Measurements from ENCODE around the gene PXYLP1. TPM values are rescaled to one million over a fixed set of nuclear protein-coding genes. Genes with fewer than 3 reads are reported as not detected.

Gene PXYLP1
- total RNA-seq (2022) (13.1 and 16.3 TPM in 2 replicates), Bru-seq, nascent RNA (percentile 52 among the genes with signal in this experiment), BruChase-seq, experiment 1, labeled RNA remaining after a 6-hour chase (percentile 51 among the genes with signal in this experiment), BruChase-seq, experiment 2, labeled RNA remaining after a 2-hour chase (percentile 53 among the genes with signal in this experiment)
- long read RNA-seq, transcript PXYLP1-201 (6 exons, 3,281 nt): major isoform, 5 of 13 reads
- long read RNA-seq, partial matches to known transcripts: 4 of 13 reads
- long read RNA-seq, other reads (novel, unspliced or antisense): 1 of 13 reads

DNA sequence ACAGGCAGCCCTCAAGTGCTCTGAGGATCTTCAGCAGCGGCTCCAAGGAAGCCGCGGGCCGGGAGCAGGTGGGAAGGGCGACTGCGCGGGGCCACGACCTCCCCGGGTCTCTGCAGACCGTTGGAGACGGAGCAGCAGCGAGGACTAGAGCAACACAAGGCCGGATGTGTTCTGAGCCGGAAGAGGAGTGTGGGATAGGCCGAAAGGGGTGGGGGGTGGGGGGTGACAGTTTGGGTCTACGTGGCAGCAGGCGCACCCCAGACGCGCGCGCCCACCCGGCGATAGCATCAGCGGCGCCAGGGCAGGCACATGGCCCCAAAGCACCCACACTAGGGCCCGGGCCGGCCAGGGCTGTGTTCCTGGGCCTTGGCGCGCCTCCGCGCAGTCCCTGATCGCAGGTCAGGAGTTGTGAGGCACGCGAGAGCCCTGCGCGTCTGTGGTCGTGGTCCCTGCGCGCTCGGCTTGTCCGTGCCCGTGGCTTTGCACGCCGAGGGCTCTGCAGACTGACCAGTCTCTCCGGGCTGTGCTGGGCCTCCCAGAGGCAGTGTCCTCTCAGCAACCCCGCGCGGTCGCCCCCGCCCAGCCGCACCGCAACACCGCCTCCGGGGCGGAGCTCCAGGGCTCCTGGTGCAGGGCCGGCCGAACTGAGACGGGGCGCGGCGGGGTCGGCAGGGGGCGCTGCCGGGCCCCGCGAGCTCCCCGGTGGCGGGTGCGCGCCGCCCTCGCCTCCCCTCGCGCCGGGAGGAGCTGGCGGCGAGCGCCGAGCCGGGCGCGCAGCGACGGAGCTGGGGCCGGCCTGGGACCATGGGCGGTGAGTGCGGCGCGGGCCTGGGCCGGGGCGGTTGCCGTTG lies at the start of gene PXYLP1:
Gene PXYLP1 (plus strand): TSS at position 725 of the 851 bp plus-strand sequence. CDS start 28,351 bp downstream, outside the sequence.
- H3K27ac Mint-ChIP-seq (ENCODE audit: unreplicated experiment): peak within 1 kb of the TSS; percentile 32
- intact Hi-C loops (cut with micrococcal nuclease; ENCODE audit: unreplicated experiment): loop anchor here (1.0 kb wide), 1 partner anchor 48 kb away; no protein-coding TSS in a partner anchor
- H3K27me3 Mint-ChIP-seq (ENCODE audit: unreplicated experiment): peaks cover 32% of the 10 kb centered on the region
- TF ChIP-seq CTCF (IDR thresholded peaks at IDR 0.05; ENCODE audit: unreplicated experiment): peak; percentile 76
- CTCF ChIA-PET: interaction anchor here (0.6 to 2.2 kb wide), 20 partner anchors 11 to 320 kb away, joined by 3 to 19 read pairs (median 4); no protein-coding TSS in a partner anchor
- peaks cover 36% of the 10 kb centered on the region for H3K4me1 Mint-ChIP-seq (ENCODE audit: low read depth, unreplicated experiment)
- BruUV-seq (replicated peaks): no TSS peak
- H3K36me3 Mint-ChIP-seq (ENCODE audit: insufficient read depth, unreplicated experiment): peaks cover 25% of the 10 kb centered on the region
- no peaks in the 10 kb centered on the region for H3K9me3 Mint-ChIP-seq (ENCODE audit: low read depth, unreplicated experiment)
- peak within 1 kb of the TSS; percentile 82 for H3K4me3 Mint-ChIP-seq (ENCODE audit: low read depth, unreplicated experiment)
- peak; percentile 99 for DNase-seq

DNA sequence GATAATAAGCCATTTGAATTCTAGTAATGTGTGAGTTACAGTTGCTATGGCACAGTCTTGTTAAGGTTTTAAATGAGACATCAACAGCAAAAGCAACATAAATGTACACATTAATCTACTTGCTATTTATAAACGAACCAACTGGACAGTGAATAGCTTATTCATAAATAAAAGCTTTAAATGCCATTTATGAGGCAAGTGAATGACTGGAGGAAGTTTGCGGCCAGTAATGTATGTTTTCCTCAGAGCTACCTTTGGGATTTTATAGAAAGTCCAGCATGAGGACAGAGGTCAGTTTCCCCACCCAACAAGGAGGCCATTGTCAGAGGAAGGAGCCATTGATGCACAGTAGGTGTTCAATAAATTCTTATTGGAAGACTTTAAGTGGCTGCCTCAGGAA lies 48.0 kb upstream of the PXYLP1 start:
- Mint-ChIP-seq H3K4me1 (ENCODE audit: low read depth, unreplicated experiment) (no peaks in the 10 kb centered on the region), H3K27ac (ENCODE audit: unreplicated experiment) (no peak overlapping the region), H3K27me3 (ENCODE audit: unreplicated experiment) (peaks cover 77% of the 10 kb centered on the region), H3K36me3 (ENCODE audit: insufficient read depth, unreplicated experiment) (no peaks in the 10 kb centered on the region), H3K4me3 (ENCODE audit: low read depth, unreplicated experiment) (no peak overlapping the region), H3K9me3 (ENCODE audit: low read depth, unreplicated experiment) (no peaks in the 10 kb centered on the region)
- intact Hi-C loops (cut with micrococcal nuclease; ENCODE audit: unreplicated experiment): no loop called here
- DNase-seq: no peak
- TF ChIP-seq CTCF (IDR thresholded peaks at IDR 0.05; ENCODE audit: unreplicated experiment): no peak
- CTCF ChIA-PET: interaction anchor here (1.3 kb wide), 1 partner anchor 9 kb away, joined by 5 read pairs; no protein-coding TSS in a partner anchor
- BruUV-seq (replicated peaks): no TSS peak

DNA sequence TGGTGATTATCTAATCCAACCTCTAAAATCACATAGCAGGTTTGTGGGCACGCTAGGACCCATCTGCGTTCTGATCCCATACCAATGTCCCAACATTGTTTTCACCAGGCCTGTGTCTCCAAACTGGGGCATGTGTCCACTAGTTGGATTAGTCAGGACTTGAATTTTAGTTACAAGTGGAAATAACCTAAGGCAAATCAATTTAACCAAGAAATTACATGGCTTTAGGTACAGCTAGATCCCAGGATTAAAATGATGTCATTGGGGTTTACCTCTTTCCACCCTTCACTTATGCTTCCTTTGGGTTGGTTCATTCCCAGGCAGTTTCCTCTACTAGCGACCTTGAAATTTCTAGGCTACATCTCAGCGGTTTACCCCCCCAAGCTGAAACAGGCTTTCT lies 47.2 kb upstream of the PXYLP1 start:
- Mint-ChIP-seq H3K27me3 (ENCODE audit: unreplicated experiment) (peaks cover 80% of the 10 kb centered on the region), H3K4me1 (ENCODE audit: low read depth, unreplicated experiment) (no peaks in the 10 kb centered on the region), H3K36me3 (ENCODE audit: insufficient read depth, unreplicated experiment) (no peaks in the 10 kb centered on the region), H3K9me3 (ENCODE audit: low read depth, unreplicated experiment) (no peaks in the 10 kb centered on the region), H3K4me3 (ENCODE audit: low read depth, unreplicated experiment) (no peak overlapping the region), H3K27ac (ENCODE audit: unreplicated experiment) (no peak overlapping the region)
- intact Hi-C loops (cut with micrococcal nuclease; ENCODE audit: unreplicated experiment): no loop called here
- BruUV-seq (replicated peaks): no TSS peak
- TF ChIP-seq CTCF (IDR thresholded peaks at IDR 0.05; ENCODE audit: unreplicated experiment): no peak
- DNase-seq: no peak
- CTCF ChIA-PET: interaction anchor here (0.7 to 1.3 kb wide), 2 partner anchors 8 to 1750 kb away, joined by 5 read pairs; no protein-coding TSS in a partner anchor

DNA sequence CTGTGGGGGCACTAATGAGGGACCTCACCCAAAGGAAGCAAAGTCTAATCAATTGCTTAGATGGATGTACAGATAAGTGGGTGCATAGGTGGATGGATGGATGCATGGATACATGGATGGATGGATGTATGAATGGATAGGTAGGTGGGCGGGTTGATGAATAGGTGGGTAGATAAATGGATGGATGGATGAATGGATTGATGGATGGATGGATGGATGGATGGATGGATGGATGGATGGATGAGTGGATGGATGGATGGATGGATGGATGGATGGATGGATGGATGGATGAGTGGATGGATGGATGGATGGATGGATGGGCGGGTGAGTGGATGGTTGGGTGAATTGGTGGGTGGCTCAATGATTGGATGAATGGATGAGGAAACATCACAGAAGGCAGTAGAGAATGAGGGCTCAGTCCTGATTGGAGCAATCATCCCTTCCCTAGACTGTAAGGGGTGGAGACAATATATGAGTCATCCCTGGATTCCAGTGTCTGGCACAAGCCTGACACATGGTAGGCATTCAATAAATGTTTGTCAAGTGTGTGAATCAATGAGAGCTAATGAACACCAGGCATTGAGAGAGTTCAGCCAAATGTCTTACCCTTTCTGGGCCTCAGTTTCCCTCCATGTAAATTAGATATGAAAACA lies 40.4 kb upstream of the PXYLP1 start:
- CTCF ChIA-PET: interaction anchor here (0.7 to 1.8 kb wide), 8 partner anchors 7 to 183 kb away, joined by 3 to 7 read pairs (median 4); partner anchors contain the start of gene PXYLP1
- Mint-ChIP-seq H3K9me3 (ENCODE audit: low read depth, unreplicated experiment) (no peaks in the 10 kb centered on the region), H3K27ac (ENCODE audit: unreplicated experiment) (no peak overlapping the region), H3K4me1 (ENCODE audit: low read depth, unreplicated experiment) (peaks cover 7% of the 10 kb centered on the region), H3K27me3 (ENCODE audit: unreplicated experiment) (peaks cover 85% of the 10 kb centered on the region), H3K36me3 (ENCODE audit: insufficient read depth, unreplicated experiment) (no peaks in the 10 kb centered on the region), H3K4me3 (ENCODE audit: low read depth, unreplicated experiment) (no peak overlapping the region)
- intact Hi-C loops (cut with micrococcal nuclease; ENCODE audit: unreplicated experiment): no loop called here
- BruUV-seq (replicated peaks): no TSS peak
- DNase-seq: no peak
- TF ChIP-seq CTCF (IDR thresholded peaks at IDR 0.05; ENCODE audit: unreplicated experiment): no peak
